ENCODE measurements around the gene EDIL3. TPM values are rescaled to one million over a fixed set of nuclear protein-coding genes. Genes with fewer than 3 reads are reported as not detected.

The EDIL3 gene
- total and polyA plus RNA-seq, 9 of the 15 experiments (the other 6 are each of a cell fraction or from before 2014, with no cell fraction given): 0.09 TPM; not detected in 8

DNA sequence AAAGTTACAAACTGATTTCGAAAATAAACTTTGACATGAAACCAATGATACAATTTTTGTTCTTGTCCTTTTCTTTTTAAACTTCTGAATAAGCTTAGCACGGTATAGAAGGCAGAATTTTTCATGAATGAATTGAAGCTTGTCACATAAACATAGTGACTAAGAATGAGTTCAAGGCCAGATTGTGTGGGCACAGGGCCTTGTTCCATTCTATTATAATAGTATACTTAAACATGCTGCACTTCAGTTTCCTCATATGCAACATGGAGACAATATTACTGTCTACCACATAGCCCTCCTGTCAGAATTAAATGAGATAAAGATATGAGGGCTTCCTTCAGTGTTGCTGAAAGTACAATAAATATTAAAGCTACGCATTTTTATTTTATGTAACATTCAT, 459.8 kb downstream of the EDIL3 start (continued):
- TF ChIP-seq, protein P1, sequence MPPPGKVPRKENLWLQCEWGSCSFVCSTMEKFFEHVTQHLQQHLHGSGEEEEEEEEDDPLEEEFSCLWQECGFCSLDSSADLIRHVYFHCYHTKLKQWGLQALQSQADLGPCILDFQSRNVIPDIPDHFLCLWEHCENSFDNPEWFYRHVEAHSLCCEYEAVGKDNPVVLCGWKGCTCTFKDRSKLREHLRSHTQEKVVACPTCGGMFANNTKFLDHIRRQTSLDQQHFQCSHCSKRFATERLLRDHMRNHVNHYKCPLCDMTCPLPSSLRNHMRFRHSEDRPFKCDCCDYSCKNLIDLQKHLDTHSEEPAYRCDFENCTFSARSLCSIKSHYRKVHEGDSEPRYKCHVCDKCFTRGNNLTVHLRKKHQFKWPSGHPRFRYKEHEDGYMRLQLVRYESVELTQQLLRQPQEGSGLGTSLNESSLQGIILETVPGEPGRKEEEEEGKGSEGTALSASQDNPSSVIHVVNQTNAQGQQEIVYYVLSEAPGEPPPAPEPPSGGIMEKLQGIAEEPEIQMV (tag; conservative IDR thresholded peaks at IDR 0.05; ENCODE audit: low read depth): no peak
- TF ChIP-seq, protein P2, sequence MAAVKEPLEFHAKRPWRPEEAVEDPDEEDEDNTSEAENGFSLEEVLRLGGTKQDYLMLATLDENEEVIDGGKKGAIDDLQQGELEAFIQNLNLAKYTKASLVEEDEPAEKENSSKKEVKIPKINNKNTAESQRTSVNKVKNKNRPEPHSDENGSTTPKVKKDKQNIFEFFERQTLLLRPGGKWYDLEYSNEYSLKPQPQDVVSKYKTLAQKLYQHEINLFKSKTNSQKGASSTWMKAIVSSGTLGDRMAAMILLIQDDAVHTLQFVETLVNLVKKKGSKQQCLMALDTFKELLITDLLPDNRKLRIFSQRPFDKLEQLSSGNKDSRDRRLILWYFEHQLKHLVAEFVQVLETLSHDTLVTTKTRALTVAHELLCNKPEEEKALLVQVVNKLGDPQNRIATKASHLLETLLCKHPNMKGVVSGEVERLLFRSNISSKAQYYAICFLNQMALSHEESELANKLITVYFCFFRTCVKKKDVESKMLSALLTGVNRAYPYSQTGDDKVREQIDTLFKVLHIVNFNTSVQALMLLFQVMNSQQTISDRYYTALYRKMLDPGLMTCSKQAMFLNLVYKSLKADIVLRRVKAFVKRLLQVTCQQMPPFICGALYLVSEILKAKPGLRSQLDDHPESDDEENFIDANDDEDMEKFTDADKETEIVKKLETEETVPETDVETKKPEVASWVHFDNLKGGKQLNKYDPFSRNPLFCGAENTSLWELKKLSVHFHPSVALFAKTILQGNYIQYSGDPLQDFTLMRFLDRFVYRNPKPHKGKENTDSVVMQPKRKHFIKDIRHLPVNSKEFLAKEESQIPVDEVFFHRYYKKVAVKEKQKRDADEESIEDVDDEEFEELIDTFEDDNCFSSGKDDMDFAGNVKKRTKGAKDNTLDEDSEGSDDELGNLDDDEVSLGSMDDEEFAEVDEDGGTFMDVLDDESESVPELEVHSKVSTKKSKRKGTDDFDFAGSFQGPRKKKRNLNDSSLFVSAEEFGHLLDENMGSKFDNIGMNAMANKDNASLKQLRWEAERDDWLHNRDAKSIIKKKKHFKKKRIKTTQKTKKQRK (IDR thresholded peaks at IDR 0.05; ENCODE audit: borderline replicate concordance, low read depth, low read length): no peak
- TF ChIP-seq, protein P3, sequence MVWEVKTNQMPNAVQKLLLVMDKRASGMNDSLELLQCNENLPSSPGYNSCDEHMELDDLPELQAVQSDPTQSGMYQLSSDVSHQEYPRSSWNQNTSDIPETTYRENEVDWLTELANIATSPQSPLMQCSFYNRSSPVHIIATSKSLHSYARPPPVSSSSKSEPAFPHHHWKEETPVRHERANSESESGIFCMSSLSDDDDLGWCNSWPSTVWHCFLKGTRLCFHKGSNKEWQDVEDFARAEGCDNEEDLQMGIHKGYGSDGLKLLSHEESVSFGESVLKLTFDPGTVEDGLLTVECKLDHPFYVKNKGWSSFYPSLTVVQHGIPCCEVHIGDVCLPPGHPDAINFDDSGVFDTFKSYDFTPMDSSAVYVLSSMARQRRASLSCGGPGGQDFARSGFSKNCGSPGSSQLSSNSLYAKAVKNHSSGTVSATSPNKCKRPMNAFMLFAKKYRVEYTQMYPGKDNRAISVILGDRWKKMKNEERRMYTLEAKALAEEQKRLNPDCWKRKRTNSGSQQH (CRISPR knock-in tag; IDR thresholded peaks at IDR 0.05): no peak
- no peak for TF ChIP-seq SRSF3 (IDR thresholded peaks at IDR 0.05; ENCODE audit: insufficient read depth, low read length)
- no peak for TF ChIP-seq ETV5 (CRISPR knock-in tag; IDR thresholded peaks at IDR 0.05; ENCODE audit: low read depth)
- no peak for TF ChIP-seq ZNF324 (CRISPR knock-in tag; IDR thresholded peaks at IDR 0.05)

Measured in K562 (cell line).